Measurements from ENCODE around the gene MYBPC3. TPM values are rescaled to one million over a fixed set of nuclear protein-coding genes. Genes with fewer than 3 reads are reported as not detected.

Gene MYBPC3
- total and polyA plus RNA-seq, 4 donors: 0.89 to 3.4 (median 1.0) TPM

DNA sequence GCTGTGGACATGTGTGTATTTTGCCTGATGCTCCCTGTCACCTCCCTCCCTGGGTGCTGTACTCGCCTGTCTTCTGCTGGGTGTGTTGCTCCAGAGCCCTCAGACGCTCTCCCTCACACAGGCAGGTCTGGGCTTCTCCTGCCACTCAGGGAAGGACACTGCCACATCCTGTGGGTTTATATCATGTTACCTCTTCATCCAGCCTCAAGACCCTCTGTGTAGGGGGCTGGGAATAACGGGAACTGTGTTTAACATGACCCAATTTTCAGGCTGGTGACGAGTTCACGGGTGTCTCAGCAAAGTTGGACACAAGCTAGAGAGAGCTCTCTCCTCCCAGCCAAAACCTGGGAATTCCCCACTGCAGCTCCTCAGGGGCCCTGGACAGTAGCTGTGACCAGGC lies 24.6 kb downstream of the MYBPC3 start:
- H3K9me3 ChIP-seq (ENCODE audit: control insufficient read depth in 4 of 4, insufficient read depth in 3 of 4, low read length in 3 of 4): no peaks in the 10 kb centered on the region
- H3K27ac ChIP-seq (ENCODE audit: low read depth in 1 of 2, low read length in 1 of 2): no peak overlapping the region
- no peak for DNase-seq
- peaks cover 0 to 56% (median 24%) of the 10 kb centered on the region in 4 donors for H3K36me3 ChIP-seq (ENCODE audit: control insufficient read depth in 4 of 4, insufficient read depth in 4 of 4, low read length in 4 of 4)
- H3K9ac ChIP-seq (ENCODE audit: insufficient read depth in 1 of 2, low read length in 2 of 2): no peak overlapping the region
- no peak for ATAC-seq (ENCODE audit: insufficient read depth, low FRiP score)
- 92 to 96% methylated on average over 5 of the region's 5 CpGs for WGBS, 2 donors
- peaks cover 0 to 3% (median 0%) of the 10 kb centered on the region in 5 donors for H3K4me1 ChIP-seq (ENCODE audit: control insufficient read depth in 5 of 5, insufficient read depth in 5 of 5, low read length in 5 of 5)
- no peak overlapping the region for H3K4me3 ChIP-seq
- TF ChIP-seq, protein P1, sequence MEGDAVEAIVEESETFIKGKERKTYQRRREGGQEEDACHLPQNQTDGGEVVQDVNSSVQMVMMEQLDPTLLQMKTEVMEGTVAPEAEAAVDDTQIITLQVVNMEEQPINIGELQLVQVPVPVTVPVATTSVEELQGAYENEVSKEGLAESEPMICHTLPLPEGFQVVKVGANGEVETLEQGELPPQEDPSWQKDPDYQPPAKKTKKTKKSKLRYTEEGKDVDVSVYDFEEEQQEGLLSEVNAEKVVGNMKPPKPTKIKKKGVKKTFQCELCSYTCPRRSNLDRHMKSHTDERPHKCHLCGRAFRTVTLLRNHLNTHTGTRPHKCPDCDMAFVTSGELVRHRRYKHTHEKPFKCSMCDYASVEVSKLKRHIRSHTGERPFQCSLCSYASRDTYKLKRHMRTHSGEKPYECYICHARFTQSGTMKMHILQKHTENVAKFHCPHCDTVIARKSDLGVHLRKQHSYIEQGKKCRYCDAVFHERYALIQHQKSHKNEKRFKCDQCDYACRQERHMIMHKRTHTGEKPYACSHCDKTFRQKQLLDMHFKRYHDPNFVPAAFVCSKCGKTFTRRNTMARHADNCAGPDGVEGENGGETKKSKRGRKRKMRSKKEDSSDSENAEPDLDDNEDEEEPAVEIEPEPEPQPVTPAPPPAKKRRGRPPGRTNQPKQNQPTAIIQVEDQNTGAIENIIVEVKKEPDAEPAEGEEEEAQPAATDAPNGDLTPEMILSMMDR (IDR thresholded peaks at IDR 0.05; ENCODE audit: control extremely low read depth, extremely low read depth): no peak
- no peaks in the 10 kb centered on the region for H3K27me3 ChIP-seq (ENCODE audit: control insufficient read depth in 3 of 3, insufficient read depth in 3 of 3, low read length in 2 of 3)

DNA sequence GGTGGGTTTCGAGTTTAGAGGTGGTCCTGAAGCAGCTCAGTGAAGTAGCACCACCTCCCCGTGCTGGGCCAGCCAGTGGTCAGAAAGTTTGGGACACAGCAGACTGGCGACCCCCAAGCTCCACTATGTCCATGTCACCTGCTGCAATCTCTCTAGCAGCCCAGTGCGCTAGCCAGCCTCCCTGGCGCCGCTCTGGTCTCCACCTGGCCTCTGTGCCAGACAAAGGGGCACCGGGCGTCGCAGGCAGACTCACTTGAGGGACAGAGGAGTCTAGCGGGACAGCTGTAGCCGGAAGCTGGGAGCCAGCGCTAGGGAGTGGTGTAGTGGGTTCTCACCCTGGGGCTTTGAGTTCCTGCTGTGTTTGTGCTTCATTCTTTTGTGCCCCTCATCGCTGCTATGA lies 25.5 kb downstream of the MYBPC3 start:
- TF ChIP-seq, protein P1 (IDR thresholded peaks at IDR 0.05; ENCODE audit: control extremely low read depth, extremely low read depth): no peak
- ATAC-seq (ENCODE audit: insufficient read depth, low FRiP score) (no peak), DNase-seq (no peak)
- Histone ChIP-seq H3K9ac (ENCODE audit: insufficient read depth in 1 of 2, low read length in 2 of 2) (no peak overlapping the region), H3K36me3 (ENCODE audit: control insufficient read depth in 4 of 4, insufficient read depth in 4 of 4, low read length in 4 of 4) (peaks cover 0 to 58% (median 24%) of the 10 kb centered on the region in 4 donors), H3K27ac (ENCODE audit: low read depth in 1 of 2, low read length in 1 of 2) (no peak overlapping the region), H3K9me3 (ENCODE audit: control insufficient read depth in 4 of 4, insufficient read depth in 3 of 4, low read length in 3 of 4) (no peaks in the 10 kb centered on the region), H3K4me3 (no peak overlapping the region), H3K4me1 (ENCODE audit: control insufficient read depth in 5 of 5, insufficient read depth in 5 of 5, low read length in 5 of 5) (peaks cover 0 to 3% (median 0%) of the 10 kb centered on the region in 5 donors), H3K27me3 (ENCODE audit: control insufficient read depth in 3 of 3, insufficient read depth in 3 of 3, low read length in 2 of 3) (no peaks in the 10 kb centered on the region)
- 95% methylated on average over 13 of the region's 13 CpGs for WGBS, 2 donors

DNA sequence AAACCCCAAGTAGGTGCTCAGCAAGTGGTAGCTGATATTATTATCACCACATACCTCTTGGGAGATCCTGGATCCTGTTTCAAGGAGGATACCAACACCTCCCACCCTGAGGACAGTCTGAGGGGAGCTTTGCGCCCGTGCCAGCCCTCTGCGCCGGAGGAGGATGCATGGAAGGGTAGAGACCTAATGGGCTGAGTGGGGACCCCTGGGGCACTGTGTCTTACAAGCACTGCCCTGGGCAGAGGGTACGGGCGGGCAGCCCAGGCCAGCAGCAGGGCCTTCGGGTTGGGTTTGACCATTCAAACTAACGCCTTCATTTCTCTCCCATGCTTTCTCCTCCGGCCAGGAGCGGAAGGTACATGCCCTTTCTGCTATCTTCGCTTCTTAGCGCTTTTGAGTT lies 26.3 kb downstream of the MYBPC3 start:
- DNase-seq (no peak), ATAC-seq (ENCODE audit: insufficient read depth, low FRiP score) (no peak)
- Histone ChIP-seq H3K27me3 (ENCODE audit: control insufficient read depth in 3 of 3, insufficient read depth in 3 of 3, low read length in 2 of 3) (no peaks in the 10 kb centered on the region), H3K36me3 (ENCODE audit: control insufficient read depth in 4 of 4, insufficient read depth in 4 of 4, low read length in 4 of 4) (peaks cover 0 to 59% (median 27%) of the 10 kb centered on the region in 4 donors), H3K9me3 (ENCODE audit: control insufficient read depth in 4 of 4, insufficient read depth in 3 of 4, low read length in 3 of 4) (no peaks in the 10 kb centered on the region), H3K9ac (ENCODE audit: insufficient read depth in 1 of 2, low read length in 2 of 2) (no peak overlapping the region), H3K4me3 (no peak overlapping the region), H3K4me1 (ENCODE audit: control insufficient read depth in 5 of 5, insufficient read depth in 5 of 5, low read length in 5 of 5) (peaks cover 0 to 3% (median 0%) of the 10 kb centered on the region in 5 donors), H3K27ac (ENCODE audit: low read depth in 1 of 2, low read length in 1 of 2) (no peak overlapping the region)
- TF ChIP-seq, protein P1 (IDR thresholded peaks at IDR 0.05; ENCODE audit: control extremely low read depth, extremely low read depth): no peak
- WGBS, 2 donors: 94 to 96% methylated on average over 12 of the region's 12 CpGs
